ENCODE measurements around the gene ENOPH1.

DNA sequence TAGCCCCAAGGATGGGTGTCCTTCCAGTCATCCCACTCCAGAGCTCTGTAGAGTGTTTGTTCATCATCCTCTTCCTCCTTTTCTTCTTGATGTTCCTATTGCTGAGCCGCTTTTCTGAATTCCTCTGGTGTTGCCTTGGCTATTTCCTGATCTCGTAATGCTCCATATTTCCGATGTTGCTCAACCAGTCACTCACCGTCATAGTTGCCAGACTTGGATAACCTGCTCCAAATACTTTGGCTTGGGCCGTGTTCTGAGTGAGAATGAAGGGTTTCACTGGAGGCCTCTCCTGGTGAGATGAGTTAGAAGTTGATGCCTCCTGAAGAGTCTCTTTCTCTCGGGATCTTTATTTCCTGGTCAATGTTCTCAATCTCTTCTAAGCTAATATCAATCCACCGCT, 28.8 kb upstream of the ENOPH1 start:
- TF ChIP-seq, protein P1, sequence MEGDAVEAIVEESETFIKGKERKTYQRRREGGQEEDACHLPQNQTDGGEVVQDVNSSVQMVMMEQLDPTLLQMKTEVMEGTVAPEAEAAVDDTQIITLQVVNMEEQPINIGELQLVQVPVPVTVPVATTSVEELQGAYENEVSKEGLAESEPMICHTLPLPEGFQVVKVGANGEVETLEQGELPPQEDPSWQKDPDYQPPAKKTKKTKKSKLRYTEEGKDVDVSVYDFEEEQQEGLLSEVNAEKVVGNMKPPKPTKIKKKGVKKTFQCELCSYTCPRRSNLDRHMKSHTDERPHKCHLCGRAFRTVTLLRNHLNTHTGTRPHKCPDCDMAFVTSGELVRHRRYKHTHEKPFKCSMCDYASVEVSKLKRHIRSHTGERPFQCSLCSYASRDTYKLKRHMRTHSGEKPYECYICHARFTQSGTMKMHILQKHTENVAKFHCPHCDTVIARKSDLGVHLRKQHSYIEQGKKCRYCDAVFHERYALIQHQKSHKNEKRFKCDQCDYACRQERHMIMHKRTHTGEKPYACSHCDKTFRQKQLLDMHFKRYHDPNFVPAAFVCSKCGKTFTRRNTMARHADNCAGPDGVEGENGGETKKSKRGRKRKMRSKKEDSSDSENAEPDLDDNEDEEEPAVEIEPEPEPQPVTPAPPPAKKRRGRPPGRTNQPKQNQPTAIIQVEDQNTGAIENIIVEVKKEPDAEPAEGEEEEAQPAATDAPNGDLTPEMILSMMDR (conservative IDR thresholded peaks at IDR 0.05) = no peak
- TF ChIP-seq EZH2 (IDR thresholded peaks at IDR 0.05; ENCODE audit: low read depth) = no peak
